ENCODE results near the gene ITGA7.

- TF ChIP-seq ZNF121 (CRISPR knock-in tag; IDR thresholded peaks at IDR 0.05) (no peak), NR3C1 (CRISPR knock-in tag; conservative IDR thresholded peaks at IDR 0.05; ENCODE audit: low read depth) (no peak), NFE2L1 (CRISPR knock-in tag; IDR thresholded peaks at IDR 0.05) (no peak), TEAD4 (CRISPR knock-in tag; IDR thresholded peaks at IDR 0.05) (no peak), ZNF232 (CRISPR knock-in tag; IDR thresholded peaks at IDR 0.05) (no peak), ZNF138 (CRISPR knock-in tag; conservative IDR thresholded peaks at IDR 0.05) (no peak), ESRRA (CRISPR knock-in tag; IDR thresholded peaks at IDR 0.05; ENCODE audit: borderline replicate concordance) (no peak), ZNF671 (CRISPR knock-in tag; IDR thresholded peaks at IDR 0.05) (no peak), CREM (CRISPR knock-in tag; IDR thresholded peaks at IDR 0.05) (no peak), JUN (CRISPR knock-in tag; IDR thresholded peaks at IDR 0.05) (no peak)
- TF ChIP-seq, protein P1, sequence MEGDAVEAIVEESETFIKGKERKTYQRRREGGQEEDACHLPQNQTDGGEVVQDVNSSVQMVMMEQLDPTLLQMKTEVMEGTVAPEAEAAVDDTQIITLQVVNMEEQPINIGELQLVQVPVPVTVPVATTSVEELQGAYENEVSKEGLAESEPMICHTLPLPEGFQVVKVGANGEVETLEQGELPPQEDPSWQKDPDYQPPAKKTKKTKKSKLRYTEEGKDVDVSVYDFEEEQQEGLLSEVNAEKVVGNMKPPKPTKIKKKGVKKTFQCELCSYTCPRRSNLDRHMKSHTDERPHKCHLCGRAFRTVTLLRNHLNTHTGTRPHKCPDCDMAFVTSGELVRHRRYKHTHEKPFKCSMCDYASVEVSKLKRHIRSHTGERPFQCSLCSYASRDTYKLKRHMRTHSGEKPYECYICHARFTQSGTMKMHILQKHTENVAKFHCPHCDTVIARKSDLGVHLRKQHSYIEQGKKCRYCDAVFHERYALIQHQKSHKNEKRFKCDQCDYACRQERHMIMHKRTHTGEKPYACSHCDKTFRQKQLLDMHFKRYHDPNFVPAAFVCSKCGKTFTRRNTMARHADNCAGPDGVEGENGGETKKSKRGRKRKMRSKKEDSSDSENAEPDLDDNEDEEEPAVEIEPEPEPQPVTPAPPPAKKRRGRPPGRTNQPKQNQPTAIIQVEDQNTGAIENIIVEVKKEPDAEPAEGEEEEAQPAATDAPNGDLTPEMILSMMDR (IDR thresholded peaks at IDR 0.05) = no peak
Observed at GRCh38 chr12:55703901-55704761, 3.6 kb downstream of the ITGA7 start.
